Liver (tissue), 3 donors: Measurements from ENCODE around the gene C18orf32.

ENCODE experiments used
- CTCF ChIP-seq: fragments of 150-350 bp; IDR thresholded peaks from 2 replicates; pipeline ENCODE4 v1.5.1; 2017; ENCODE audit warnings: improper control_type of control experiment, low read depth, low read length; ENCODE audit not compliant: missing input control
- HNF4A ChIP-seq, 2 donors: conservative IDR thresholded peaks; 2 replicates each; pipeline ENCODE4 v1.6.1; 2016; ENCODE audit warnings: antibody characterized with exemption in 2 of 2, mild to moderate bottlenecking in 2 of 2
- YY1 ChIP-seq: IDR thresholded peaks from 2 replicates; pipeline ENCODE4 v1.6.1; 2016; ENCODE audit warnings: antibody characterized with exemption, mild to moderate bottlenecking
- ZBTB33 ChIP-seq: IDR thresholded peaks from 2 replicates; pipeline ENCODE4 v1.6.1; 2016; ENCODE audit warnings: antibody characterized with exemption
- donor health status: healthy.
- donor health status: healthy.

- TF ChIP-seq YY1 = no peak
- TF ChIP-seq ZBTB33 = no peak
- no peak for TF ChIP-seq CTCF
- no peak for TF ChIP-seq HNF4A (conservative IDR thresholded peaks at IDR 0.05)
Observed at GRCh38 chr18:49524349-49524748, 37.3 kb upstream of the C18orf32 start.
